Subcutaneous adipose tissue (tissue), 4 donors: Measurements from ENCODE around the gene LRRC4C. TPM values are rescaled to one million over a fixed set of nuclear protein-coding genes. Genes with fewer than 3 reads are reported as not detected.

Experiments
- CTCF ChIP-seq: fragments of 450-650 bp; IDR thresholded peaks from one replicate; pipeline ENCODE4 v1.5.1; 2016; ENCODE audit warnings: low read depth, mild to moderate bottlenecking, control low read depth, antibody characterized with exemption, moderate library complexity
- total RNA-seq, 4 donors: library from RNA; depleted of rRNA; stranded (reverse); fragments of >200 nt; gene quantifications; one replicate each; pipeline ENCODE4 v1.1.0, GENCODE V29; 2016

Gene LRRC4C
- total RNA-seq, 4 donors from 2014 or later = 0.16 to 1.3 (median 1.0) TPM; not detected in 1

- no peak for TF ChIP-seq CTCF
Measured at GRCh38 chr11:41483956-41484355, 24.5 kb upstream of the LRRC4C start.

- no peak for TF ChIP-seq CTCF
Measured at GRCh38 chr11:41479179-41479578, 19.7 kb upstream of the LRRC4C start.

- no peak for TF ChIP-seq CTCF
Measured at GRCh38 chr11:41461057-41461681, 1.7 kb upstream of the LRRC4C start.

- TF ChIP-seq CTCF = no peak
Measured at GRCh38 chr11:41458641-41459040, 811 bp downstream of the LRRC4C start.

GRCh38 chr11:41458154-41458553 is 1.3 kb downstream of the LRRC4C start:
- TF ChIP-seq CTCF = no peak

GRCh38 chr11:41457216-41458014 is 2.0 kb downstream of the LRRC4C start:
- no peak for TF ChIP-seq CTCF

- TF ChIP-seq CTCF = no peak
Measured at GRCh38 chr11:41456269-41456668, 3.2 kb downstream of the LRRC4C start.
